IMR-90 (cell line): ENCODE data around the gene FNIP2.

Experiments
- CEBPB ChIP-seq: IDR thresholded peaks from 2 replicates; pipeline ENCODE4 v1.6.1; 2012; ENCODE audit warnings: low read depth, low read length, improper control_type of control experiment
- CTCF ChIP-seq: conservative IDR thresholded peaks from 2 replicates; pipeline ENCODE4 v1.5.1; 2012; ENCODE audit warnings: mild to moderate bottlenecking, low read depth, low read length, improper control_type of control experiment
- MAFK ChIP-seq: IDR thresholded peaks from 2 replicates; pipeline ENCODE4 v1.6.1; 2012; ENCODE audit warnings: low read depth, low read length, improper control_type of control experiment
- RAD21 ChIP-seq: IDR thresholded peaks from 2 replicates; pipeline ENCODE4 v1.6.1; 2012; ENCODE audit warnings: low read length, improper control_type of control experiment

GRCh38 chr4:158854236-158854635 is 85.4 kb downstream of the FNIP2 start:
- TF ChIP-seq MAFK (no peak), CTCF (no peak), CEBPB (no peak), RAD21 (no peak)
